Stimulated activated CD4-positive, alpha-beta T cell treated with anti-CD3 and anti-CD28 coated beads, Interleukin-4, amount 100 ng/mL, for 1 hour (primary cell): ENCODE data around the gene ELOA2.
A peak's percentile ranks its signal among the peaks of the same experiment; 100 is the strongest.
"Not testable (repeated sequence)": the region's sequence is repeated elsewhere in the genome, so short reads cannot be mapped to it uniquely, and the experiment has no call there.

Experiments
- DNase-seq: peaks from one replicate; pipeline ENCODE4 v3.0.0-alpha.2; 2020

The ELOA2 gene, protein sequence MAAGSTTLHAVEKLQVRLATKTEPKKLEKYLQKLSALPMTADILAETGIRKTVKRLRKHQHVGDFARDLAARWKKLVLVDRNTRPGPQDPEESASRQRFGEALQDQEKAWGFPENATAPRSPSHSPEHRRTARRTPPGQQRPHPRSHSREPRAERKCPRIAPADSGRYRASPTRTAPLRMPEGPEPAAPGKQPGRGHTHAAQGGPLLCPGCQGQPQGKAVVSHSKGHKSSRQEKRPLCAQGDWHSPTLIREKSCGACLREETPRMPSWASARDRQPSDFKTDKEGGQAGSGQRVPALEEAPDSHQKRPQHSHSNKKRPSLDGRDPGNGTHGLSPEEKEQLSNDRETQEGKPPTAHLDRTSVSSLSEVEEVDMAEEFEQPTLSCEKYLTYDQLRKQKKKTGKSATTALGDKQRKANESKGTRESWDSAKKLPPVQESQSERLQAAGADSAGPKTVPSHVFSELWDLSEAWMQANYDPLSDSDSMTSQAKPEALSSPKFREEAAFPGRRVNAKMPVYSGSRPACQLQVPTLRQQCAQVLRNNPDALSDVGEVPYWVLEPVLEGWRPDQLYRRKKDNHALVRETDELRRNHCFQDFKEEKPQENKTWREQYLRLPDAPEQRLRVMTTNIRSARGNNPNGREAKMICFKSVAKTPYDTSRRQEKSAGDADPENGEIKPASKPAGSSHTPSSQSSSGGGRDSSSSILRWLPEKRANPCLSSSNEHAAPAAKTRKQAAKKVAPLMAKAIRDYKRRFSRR

DNA sequence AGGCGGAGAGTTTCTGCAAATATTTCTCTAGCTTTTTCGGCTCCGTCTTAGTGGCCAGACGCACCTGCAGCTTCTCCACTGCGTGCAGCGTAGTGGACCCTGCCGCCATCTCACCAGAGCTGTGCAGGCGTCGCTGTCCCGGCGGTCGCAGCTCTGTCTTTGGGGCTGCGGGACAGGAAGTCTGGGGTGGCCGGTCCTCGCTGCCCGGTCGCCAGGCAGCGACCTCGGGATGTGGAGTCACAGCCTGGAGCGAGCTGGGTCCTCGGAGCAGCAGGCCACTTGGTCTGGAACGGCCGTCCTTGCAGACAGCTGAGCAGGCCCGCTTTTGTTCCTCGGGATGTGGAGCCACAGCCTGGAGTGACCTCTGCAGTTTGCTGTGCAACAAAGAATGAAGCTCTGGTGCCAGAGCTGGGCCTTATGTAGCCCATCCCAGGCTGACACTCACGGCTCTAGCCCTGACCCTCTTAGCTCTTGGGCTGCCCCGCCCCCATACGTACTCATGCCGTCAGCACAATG is at the start of gene ELOA2:
TSS of gene ELOA2 (minus strand) at position 466 of the 516 bp plus-strand sequence. CDS start at position 109, 357 bp downstream.
- DNase-seq: no peak

DNA sequence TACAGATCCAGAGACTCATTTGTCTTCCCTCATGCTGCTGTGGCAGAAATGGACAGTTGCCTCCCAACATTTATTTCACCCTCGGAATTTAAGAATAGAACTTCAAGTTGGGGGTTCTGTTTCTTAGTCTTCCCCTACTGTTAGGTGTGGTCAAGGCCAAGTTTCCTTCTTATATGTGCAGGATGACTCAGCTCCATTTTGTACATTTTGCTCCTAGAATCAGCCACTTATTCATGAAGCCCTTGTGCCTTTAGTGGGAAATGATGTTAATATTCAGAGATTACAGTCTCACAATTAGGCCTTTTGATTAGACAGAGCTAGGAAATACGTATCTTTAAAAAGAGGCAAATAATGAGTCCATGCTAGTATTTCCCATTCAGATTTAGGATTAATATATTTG is 46.2 kb upstream of the ELOA2 start:
- DNase-seq: no peak

DNA sequence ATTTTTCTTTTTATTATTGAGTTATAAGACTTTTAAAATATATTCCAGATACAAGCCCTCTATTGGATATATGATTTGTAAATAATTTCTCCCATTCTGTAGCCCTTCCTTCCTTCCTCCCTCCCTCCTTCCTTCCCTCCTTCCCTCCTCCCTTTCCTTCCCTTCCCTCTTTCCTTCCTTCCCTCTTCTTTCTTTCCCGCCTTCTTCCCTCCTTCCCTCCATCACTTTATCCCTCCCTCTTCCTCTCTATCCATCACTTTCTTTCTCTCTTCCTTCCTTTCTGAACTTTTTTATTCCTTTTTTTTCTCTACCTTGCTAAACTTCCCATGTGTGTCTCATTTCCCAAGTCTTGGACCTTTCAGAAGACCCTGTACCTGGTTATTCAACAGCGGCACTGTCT is 45.5 kb upstream of the ELOA2 start:
- DNase-seq: no peak

DNA sequence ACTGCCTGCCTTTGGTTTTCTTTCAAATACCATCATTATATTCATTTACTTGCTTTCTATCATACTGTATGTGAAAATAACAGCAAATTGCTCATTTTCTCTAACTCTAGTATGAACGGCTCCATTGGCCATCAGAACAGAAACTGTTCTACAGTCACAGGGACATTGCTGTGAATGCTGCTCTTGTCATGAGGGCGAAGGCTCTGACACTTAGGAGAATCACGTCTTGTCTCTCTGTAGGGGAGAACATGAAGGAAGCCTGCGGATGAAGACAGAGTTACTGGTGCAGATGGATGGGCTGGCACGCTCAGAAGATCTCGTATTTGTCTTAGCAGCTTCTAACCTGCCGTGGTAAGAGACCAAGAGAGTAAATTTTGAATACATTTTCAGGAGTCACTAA is 41.7 kb upstream of the ELOA2 start:
- DNase-seq: no peak

DNA sequence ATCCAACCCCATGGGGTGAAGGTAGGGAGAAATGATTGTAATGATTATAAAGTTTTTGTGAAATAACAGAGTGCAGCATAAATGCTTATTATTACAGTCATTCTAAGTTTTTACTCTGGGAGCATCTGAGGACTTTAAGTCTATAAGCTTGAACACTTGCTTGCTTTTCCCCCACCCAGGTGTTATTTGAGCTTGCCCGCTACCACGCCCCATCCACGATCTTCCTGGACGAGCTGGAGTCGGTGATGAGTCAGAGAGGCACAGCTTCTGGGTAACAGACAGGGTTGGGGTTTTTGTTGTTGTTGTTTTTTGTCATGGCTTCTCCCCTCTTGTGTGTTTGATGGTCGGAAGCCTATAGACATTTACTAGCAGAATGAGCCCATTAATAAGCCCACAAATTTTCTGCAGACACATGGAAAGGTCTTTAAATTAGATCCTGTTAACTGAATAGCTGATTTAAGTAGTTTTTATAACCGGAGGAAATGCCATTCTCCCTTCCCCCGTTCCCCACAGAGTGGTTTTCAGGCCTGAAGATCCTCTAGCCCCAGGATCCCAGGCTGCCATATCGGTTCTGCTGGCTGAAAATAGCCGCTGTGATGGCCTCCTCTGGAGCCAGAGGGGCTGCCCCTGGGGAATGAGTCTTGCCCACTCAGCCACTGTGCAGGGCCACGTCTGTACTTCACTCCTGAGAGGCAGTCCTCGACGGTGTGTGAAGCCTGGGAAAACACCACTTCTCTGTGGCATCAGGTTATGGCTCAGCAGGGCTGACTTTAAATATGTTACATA is 39.9 kb upstream of the ELOA2 start:
- DNase-seq: no peak

DNA sequence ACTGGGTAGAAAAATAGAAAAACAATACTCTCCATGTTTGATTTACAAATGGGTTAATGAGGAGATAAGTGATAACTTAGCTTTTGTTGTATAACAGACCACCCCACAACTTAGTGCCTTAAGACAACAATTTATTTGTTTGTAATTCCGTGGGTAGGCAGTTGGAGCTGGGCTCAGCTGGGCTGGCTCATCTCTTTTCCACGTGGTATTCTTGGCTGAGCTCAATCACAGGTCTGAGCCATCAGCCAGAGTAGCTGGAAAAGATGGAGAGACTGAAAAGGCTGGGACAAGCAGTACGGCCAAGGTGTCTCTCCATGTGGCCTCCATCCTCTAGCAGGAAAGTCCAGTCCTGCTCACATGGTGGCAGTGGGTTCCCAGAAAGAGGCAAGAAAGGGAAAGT is 32.2 kb upstream of the ELOA2 start:
- DNase-seq: no peak

DNA sequence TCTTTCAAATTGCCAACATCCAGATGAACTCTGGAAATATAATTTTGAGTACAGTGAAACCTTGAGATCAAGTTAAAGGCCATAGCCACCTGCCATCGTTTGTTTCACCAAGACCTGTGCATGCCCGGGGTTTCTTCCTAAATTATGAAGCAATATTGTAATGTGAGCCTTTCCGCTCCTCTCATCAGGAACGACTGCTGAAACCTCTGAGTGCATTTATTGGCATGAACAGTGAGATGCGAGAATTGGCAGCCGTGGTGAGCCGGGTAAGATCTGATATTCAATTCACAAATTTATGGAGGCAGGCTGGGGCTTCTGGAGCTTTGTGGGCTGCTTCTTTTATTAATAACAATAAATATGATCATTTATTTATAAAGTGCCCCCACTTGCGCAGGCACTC is 27.7 kb upstream of the ELOA2 start:
- no peak for DNase-seq

DNA sequence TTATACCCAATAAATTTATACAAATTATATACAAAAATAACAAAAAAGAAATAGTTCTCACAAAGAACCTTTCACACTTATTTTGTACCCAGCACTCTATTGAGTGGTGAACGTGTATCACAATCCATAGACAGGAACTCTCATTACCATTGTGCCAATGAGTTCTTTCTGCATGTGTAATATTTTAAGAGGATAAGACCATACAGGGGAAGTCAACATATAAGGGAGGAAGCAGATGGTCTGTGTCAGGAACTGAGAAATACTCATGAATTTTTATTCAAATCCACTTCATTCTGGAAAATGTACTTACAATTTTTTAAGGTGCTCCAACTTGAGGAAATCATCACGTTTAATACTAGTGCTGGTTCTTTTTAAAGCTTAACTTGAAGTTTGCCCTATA is 27.1 kb upstream of the ELOA2 start:
- DNase-seq: no peak

DNA sequence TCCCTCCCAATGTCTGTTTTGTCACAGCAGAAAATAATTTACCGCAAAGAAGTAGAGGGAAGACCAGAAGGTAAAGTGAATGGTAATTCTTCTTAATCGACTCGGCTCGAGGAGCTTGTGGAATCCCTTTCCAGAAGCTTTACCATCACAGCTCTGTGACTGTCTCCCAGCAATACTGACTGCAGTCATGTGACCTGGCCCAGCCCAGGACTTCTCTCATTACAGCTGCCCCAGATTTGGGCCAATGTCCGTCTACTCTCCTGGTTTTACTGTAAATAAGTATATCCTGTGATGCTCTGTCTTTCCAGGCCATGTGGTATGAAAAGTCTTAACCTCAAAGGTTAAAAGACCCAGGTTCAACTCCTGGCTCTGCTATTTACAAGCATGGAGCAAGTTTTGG is 18.9 kb upstream of the ELOA2 start:
- no peak for DNase-seq

DNA sequence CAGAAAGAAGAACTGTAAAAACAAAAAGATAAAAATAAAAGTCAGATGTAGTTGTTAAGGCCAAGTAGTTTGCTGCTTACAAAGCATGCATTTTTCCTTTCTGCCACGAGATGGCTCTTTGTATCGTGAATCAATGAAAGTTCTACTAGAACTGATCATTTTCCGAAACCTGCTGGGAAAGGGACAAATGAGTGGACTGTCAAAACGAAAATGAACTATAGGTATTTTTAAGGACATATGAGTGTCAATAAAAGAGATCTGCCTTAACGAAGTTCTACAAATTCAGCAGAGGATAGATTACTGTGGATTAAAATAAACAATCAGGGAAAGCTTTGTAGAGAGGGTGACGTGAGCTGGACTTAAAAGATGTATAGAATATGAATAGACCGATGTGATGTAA is 15.0 kb upstream of the ELOA2 start:
- DNase-seq: no peak

DNA sequence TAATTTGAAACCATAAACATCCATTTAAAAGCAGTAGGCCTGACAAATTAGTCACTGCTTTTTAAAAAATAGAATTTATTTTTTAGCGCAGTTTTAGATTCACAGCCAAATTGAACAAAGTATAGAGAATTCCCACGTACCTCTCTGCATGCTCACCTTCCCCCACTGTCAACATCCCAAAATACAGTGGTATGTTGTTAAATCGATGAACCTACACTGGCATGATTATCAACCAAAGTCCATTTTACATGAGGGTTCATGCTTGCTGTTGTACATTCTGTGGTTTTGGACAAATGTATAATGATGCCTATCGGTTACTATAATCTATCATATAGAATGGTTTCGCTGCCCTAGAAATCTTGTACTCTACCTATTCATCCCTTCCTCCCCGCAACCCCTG is 5.6 kb upstream of the ELOA2 start:
- no peak for DNase-seq

DNA sequence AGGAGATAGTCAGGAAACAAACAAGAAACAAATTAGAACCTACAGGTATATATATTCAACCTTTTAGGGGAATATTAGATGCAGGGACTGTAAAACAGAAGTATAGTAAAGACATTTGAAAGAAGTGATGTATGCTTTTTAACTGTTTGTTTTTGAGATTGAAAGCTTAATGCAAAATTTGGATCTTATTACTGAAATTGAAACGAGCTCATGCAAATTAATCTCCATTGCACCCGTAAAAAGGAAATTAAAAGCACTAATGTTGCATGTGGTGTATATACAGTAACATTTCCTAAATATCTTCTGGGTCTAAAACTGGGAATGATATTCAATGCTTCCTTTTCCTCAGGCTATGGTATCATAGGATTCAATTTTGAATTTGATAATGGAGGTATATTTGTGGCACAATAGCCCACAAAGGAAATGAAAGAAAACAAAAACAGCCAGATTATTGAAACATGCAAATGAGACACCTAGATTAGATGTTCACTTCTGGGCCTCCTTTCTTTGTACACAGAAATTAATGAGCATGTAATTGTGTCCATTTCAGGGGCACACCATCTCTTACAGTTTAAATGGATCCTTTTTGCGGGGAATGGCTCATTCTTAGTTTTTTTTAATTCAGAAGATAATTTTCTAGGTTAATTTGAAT is 1.6 kb upstream of the ELOA2 start:
- DNase-seq: no peak

DNA sequence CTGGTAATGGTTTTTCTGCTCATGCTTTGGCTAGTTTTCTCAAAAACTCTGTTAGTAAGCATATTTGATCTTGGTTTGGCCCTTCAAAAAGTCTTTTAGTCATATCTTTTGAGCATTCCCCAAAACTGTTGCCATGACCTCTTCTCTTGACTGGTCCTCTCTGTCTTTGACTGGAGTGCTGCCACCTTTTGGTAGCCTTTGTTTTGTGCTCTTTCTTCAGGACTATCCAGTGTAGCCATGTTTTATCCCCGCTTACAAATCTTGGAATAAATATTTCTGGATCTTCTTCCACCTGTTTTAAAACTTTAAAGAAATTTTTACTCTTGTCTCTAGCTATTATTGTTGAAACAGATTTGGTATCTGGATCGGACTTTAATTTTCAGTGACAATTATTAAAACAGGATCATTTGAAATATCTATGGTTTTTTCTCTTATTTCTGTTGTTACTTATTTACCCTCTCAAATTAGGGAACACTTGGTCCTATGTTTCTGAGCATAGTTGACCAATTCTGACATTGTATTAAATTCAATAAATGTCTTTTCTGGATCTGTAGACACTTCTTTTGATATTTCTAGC is 965 bp upstream of the ELOA2 start:
- DNase-seq: no peak

DNA sequence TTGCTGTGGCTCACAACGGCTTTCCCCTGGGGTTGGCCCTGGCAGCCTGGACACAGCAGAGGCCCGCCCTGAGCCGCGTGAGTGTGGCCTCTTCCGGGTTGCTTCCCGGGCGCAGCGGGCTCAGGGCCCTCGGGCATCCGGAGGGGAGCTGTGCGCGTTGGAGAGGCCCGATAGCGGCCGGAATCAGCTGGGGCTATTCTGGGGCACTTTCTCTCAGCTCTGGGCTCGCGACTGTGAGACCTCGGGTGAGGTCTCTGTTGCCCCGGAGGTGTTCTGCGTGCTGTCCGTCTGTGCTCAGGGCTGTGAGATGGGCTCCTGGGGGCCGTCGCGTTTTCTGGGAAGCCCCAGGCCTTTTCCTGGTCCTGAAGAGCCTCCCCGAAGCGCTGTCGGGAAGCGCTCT is 830 bp downstream of the ELOA2 start:
- not testable (repeated sequence) for DNase-seq

DNA sequence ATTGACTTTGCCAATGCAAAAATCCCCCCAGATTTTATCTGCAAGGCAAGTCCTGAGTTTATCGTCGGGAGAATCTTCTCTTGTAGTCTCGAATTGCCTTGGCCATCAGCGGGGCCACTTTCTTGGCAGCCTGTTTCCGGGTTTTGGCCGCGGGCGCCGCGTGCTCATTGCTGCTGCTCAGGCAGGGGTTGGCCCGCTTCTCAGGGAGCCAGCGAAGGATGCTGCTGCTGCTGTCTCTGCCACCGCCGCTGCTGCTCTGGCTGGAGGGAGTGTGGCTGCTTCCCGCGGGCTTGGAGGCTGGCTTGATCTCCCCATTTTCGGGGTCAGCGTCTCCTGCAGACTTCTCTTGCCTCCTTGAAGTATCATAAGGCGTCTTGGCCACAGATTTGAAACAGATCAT is 2.5 kb downstream of the ELOA2 start:
- no peak for DNase-seq

DNA sequence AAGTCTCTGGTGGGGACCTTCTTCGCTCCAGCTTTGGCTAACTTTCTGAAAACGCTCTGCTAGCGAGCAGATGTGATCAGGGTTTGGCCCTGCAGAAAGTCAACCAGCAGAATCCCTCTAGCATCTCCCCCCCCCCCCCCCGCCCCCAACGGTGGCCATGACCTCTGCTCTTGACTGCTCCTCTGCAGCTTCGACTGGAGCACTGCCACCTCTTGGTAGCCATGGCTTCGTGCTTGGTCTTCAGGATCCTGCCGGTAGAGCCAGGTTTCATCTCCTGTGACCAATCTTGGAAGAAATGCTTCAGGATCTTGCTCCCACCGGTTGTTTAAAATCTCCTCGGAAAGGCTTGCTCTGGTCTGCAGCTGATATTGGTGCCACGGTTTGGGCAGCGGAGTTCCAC is 4.5 kb downstream of the ELOA2 start:
- DNase-seq: not testable (repeated sequence)

DNA sequence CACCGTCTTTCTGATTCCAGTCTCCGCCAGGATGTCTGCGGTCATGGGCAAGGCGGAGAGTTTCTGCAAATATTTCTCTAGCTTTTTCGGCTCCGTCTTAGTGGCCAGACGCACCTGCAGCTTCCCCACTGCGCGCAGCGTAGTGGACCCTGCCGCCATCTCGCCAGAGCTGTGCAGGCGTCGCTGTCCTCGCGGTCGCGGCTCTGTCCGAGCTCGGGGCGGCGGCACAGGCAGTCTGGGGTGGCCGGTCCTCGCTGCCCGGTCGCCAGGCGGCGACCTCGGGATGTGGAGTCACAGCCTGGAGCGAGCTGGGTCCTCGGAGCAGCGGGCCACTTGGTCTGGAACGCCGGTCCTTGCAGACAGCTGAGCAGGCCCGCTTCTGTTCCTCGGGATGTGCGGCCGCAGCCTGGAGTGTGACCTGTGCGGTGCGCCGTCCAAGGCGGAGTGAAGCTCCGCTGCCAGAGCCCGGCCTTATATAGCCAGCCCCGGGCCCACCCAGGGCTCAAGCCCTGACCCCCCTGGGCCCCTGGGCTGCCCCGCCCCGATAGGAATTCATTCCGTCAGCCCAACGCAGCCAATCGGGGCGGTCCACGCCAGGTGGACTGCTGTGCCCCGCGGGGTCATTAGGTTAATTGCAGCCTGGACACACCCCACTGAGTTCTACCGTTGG is 5.6 kb downstream of the ELOA2 start:
- DNase-seq: not testable (repeated sequence)

DNA sequence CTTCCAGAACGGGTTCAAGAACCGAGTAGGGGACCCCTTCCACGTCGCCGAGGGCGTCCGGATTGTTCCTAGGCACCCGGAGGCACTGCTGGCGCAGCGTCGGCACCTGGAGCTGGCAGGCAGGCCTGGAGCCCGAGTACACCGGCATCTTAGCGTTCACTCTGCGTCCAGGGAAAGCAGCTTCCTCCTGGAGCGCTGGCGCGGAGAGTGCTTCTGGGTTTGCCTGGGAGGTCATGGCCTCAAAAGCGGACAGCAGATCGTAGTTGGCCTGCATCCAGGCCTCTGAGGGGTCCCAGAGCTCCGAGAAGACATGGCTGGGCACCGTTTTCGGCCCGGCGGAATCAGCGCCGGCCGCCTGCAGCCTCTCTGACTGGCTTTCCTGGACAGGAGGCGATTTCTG is 6.7 kb downstream of the ELOA2 start:
- DNase-seq: peak; percentile 5

DNA sequence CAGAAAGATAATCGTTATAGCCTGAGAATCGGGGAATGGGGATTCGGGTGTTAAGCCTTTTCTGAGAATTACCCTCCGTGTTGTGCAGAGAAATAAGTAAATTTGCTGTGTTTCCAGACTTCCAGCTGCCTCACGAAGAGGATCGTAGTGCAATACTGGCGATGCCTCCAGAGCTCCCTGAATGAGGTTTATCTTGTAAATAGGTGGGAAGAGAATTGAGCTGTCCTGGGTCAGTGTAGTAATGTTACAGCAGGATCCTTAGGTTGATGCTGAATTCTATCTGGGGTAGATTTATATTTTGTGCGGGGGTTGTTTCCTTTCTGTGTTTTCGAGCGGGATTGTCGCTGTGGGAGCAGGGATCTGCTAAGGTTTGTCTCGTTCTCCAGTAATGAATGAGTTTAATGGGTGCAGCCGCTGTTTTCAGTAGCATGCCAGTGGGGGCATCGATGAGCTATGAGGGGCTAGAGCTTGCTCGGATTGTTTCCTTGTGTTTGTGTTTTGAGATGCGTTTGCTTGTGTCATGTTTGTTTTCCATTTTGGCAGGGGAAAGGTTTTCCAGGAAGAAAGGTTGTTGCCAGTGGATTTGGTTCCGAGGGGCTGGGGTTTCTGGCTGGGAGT is 9.8 kb downstream of the ELOA2 start:
- DNase-seq: not testable (repeated sequence)

DNA sequence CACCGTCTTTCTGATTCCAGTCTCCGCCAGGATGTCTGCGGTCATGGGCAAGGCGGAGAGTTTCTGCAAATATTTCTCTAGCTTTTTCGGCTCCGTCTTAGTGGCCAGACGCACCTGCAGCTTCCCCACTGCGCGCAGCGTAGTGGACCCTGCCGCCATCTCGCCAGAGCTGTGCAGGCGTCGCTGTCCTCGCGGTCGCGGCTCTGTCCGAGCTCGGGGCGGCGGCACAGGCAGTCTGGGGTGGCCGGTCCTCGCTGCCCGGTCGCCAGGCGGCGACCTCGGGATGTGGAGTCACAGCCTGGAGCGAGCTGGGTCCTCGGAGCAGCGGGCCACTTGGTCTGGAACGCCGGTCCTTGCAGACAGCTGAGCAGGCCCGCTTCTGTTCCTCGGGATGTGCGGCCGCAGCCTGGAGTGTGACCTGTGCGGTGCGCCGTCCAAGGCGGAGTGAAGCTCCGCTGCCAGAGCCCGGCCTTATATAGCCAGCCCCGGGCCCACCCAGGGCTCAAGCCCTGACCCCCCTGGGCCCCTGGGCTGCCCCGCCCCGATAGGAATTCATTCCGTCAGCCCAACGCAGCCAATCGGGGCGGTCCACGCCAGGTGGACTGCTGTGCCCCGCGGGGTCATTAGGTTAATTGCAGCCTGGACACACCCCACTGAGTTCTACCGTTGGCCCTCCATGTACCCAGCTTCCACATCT is 11.5 kb downstream of the ELOA2 start:
- DNase-seq: not testable (repeated sequence)

DNA sequence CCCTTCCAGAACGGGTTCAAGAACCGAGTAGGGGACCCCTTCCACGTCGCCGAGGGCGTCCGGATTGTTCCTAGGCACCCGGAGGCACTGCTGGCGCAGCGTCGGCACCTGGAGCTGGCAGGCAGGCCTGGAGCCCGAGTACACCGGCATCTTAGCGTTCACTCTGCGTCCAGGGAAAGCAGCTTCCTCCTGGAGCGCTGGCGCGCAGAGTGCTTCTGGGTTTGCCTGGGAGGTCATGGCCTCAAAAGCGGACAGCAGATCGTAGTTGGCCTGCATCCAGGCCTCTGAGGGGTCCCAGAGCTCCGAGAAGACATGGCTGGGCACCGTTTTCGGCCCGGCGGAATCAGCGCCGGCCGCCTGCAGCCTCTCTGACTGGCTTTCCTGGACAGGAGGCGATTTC is 12.6 kb downstream of the ELOA2 start:
- not testable (repeated sequence) for DNase-seq
